ENCODE data around the gene PMEL. TPM values are rescaled to one million over a fixed set of nuclear protein-coding genes. Genes with fewer than 3 reads are reported as not detected.

PMEL gene
- 0.13 and 2.3 TPM in 2 replicates for total RNA-seq (2014; rRNA removed; shearing (Covaris generic))
- 0.38 and 0.76 TPM in 2 replicates for polyA plus RNA-seq (2016; fragmentation: Nextera tagmentation; extraction: Ambion mirVana)

DNA sequence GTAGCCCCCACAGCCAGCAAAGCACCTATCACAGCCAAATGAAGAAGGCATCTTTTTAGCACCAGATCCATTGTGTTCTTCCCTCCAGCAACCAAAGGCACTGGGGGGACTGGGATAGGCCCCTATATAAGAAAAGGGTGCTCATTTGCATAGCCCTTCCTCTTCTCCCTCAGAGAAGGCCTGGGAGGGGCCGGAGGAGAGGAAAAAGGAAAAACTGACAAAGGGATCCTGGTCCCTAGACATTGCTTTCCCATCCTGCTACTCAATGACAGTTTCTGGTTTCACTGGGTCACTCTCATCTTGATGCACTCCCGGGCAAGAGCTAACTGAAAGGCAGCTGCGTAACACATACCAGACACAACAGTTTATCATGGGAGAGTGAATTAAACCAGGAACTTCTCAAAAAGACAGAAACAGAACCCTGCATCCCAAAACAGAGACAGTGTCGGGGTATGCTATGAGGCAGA lies at the start of gene PMEL:
Gene PMEL (minus strand): TSS at position 102 of the 467 bp plus-strand sequence. CDS start 31 bp downstream, at position 71.
- H3F3A ChIP-seq (ENCODE audit: insufficient read depth): no peaks in the 10 kb centered on the region
- H3K4me3 ChIP-seq: peak within 1 kb of the TSS; percentile 89
- H3K9me2 ChIP-seq (ENCODE audit: insufficient read depth): no peaks in the 10 kb centered on the region
- H4K20me1 ChIP-seq (ENCODE audit: insufficient read depth): no peaks in the 10 kb centered on the region
- peak; percentile 36 for DNase-seq
- peaks cover 25% of the 10 kb centered on the region for H3K79me2 ChIP-seq (ENCODE audit: insufficient read depth)
- no peaks in the 10 kb centered on the region for H3K27me3 ChIP-seq (replicated peaks; ENCODE audit: insufficient read depth)
- no peaks in the 10 kb centered on the region for H3K36me3 ChIP-seq (ENCODE audit: low read depth)
- TF ChIP-seq EZH2phosphoT487 (IDR thresholded peaks at IDR 0.05; ENCODE audit: insufficient read depth, low read depth) (no peak), EZH2 (IDR thresholded peaks at IDR 0.05; ENCODE audit: insufficient read depth, poor library complexity, severe bottlenecking) (no peak)
- H3K4me2 ChIP-seq (ENCODE audit: unreplicated experiment): peak within 1 kb of the TSS; percentile 98
- no peaks in the 10 kb centered on the region for H3K9me3 ChIP-seq (ENCODE audit: low read depth)
- H3K4me1 ChIP-seq (ENCODE audit: insufficient read depth): peaks cover 5% of the 10 kb centered on the region
- WGBS, 2 experiments (ENCODE audit: low coverage in 1 of 2, low lambda C conversion rate in 2 of 2, missing lambda C conversion rate in 2 of 2): 14 to 22% methylated on average over 4 of the region's 4 CpGs
- peak within 1 kb of the TSS; percentile 49 for H3K27ac ChIP-seq
- in situ Hi-C loops (cut with MboI): no loop called here
- peak within 1 kb of the TSS; percentile 89 for H3K9ac ChIP-seq
- H2AFZ ChIP-seq: peak within 1 kb of the TSS; percentile 99

- Histone ChIP-seq H3K4me2 (ENCODE audit: unreplicated experiment) (no peak overlapping the region), H4K20me1 (ENCODE audit: insufficient read depth) (no peaks in the 10 kb centered on the region), H3K9me3 (ENCODE audit: low read depth) (no peaks in the 10 kb centered on the region), H3K9ac (no peak overlapping the region), H3K9me2 (ENCODE audit: insufficient read depth) (no peaks in the 10 kb centered on the region), H3K27me3 (replicated peaks; ENCODE audit: insufficient read depth) (no peaks in the 10 kb centered on the region), H3K4me3 (no peak overlapping the region), H3K4me1 (ENCODE audit: insufficient read depth) (no peaks in the 10 kb centered on the region), H3K36me3 (ENCODE audit: low read depth) (no peaks in the 10 kb centered on the region), H3F3A (ENCODE audit: insufficient read depth) (no peaks in the 10 kb centered on the region), H2AFZ (no peak overlapping the region), H3K79me2 (ENCODE audit: insufficient read depth) (no peaks in the 10 kb centered on the region), H3K27ac (no peak overlapping the region)
- WGBS, 2 experiments (ENCODE audit: low coverage in 1 of 2, low lambda C conversion rate in 2 of 2, missing lambda C conversion rate in 2 of 2): 43 to 44% methylated on average over 2 of the region's 2 CpGs
- no peak for DNase-seq
- in situ Hi-C loops (cut with MboI): no loop called here
- no peak for TF ChIP-seq EZH2phosphoT487 (IDR thresholded peaks at IDR 0.05; ENCODE audit: insufficient read depth, low read depth)
- TF ChIP-seq EZH2 (IDR thresholded peaks at IDR 0.05; ENCODE audit: insufficient read depth, poor library complexity, severe bottlenecking): no peak
These were observed 48.4 kb upstream of the PMEL start for GRCh38 chr12:56014205-56014604.

DNA sequence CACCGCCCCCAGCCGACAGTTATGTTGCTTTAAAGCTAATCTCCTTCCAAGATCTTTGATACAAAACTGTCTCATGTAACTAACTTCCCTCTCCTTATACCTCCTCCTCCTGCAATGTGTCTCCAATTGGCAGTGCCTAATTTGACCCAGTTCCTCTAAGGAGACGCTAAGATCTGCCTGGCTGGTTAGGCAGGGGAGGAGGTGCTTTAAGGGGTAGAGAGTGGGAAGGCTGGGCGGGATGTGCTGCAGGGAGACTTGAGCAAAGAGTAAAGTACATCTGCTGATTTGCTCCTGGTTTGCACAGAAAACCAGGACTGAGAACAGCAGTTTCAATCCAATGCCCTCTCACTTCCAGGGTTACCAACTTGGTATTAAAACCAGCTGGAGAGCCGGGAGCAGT lies 47.6 kb upstream of the PMEL start:
- whole genome bisulfite sequencing, 2 experiments (ENCODE audit: low coverage in 1 of 2, low lambda C conversion rate in 2 of 2, missing lambda C conversion rate in 2 of 2): 78 to 82% methylated on average over 5 of the region's 5 CpGs
- Histone ChIP-seq H3K27me3 (replicated peaks; ENCODE audit: insufficient read depth) (no peaks in the 10 kb centered on the region), H4K20me1 (ENCODE audit: insufficient read depth) (no peaks in the 10 kb centered on the region), H3K36me3 (ENCODE audit: low read depth) (no peaks in the 10 kb centered on the region), H3F3A (ENCODE audit: insufficient read depth) (no peaks in the 10 kb centered on the region), H3K4me2 (ENCODE audit: unreplicated experiment) (no peak overlapping the region), H3K9me2 (ENCODE audit: insufficient read depth) (no peaks in the 10 kb centered on the region), H3K9me3 (ENCODE audit: low read depth) (no peaks in the 10 kb centered on the region), H3K27ac (no peak overlapping the region), H2AFZ (no peak overlapping the region), H3K4me1 (ENCODE audit: insufficient read depth) (0 out of 2 replicates have a peak, but pooled peaks cover under 1% of the 10 kb centered on the region), H3K9ac (no peak overlapping the region), H3K4me3 (no peak overlapping the region), H3K79me2 (ENCODE audit: insufficient read depth) (no peaks in the 10 kb centered on the region)
- in situ Hi-C loops (cut with MboI): no loop called here
- no peak for TF ChIP-seq EZH2phosphoT487 (IDR thresholded peaks at IDR 0.05; ENCODE audit: insufficient read depth, low read depth)
- TF ChIP-seq EZH2 (IDR thresholded peaks at IDR 0.05; ENCODE audit: insufficient read depth, poor library complexity, severe bottlenecking): no peak
- DNase-seq: no peak

- Histone ChIP-seq H3K27ac (no peak overlapping the region), H3K4me3 (no peak overlapping the region), H3K9ac (no peak overlapping the region), H2AFZ (no peak overlapping the region), H3K79me2 (ENCODE audit: insufficient read depth) (no peaks in the 10 kb centered on the region), H3K36me3 (ENCODE audit: low read depth) (no peaks in the 10 kb centered on the region), H3F3A (ENCODE audit: insufficient read depth) (0 out of 2 replicates have a peak, but pooled peaks cover 6% of the 10 kb centered on the region), H3K27me3 (replicated peaks; ENCODE audit: insufficient read depth) (no peaks in the 10 kb centered on the region), H3K9me3 (ENCODE audit: low read depth) (no peaks in the 10 kb centered on the region), H4K20me1 (ENCODE audit: insufficient read depth) (no peaks in the 10 kb centered on the region), H3K4me1 (ENCODE audit: insufficient read depth) (0 out of 2 replicates have a peak, but pooled peaks cover 6% of the 10 kb centered on the region), H3K4me2 (ENCODE audit: unreplicated experiment) (no peak overlapping the region), H3K9me2 (ENCODE audit: insufficient read depth) (no peaks in the 10 kb centered on the region)
- in situ Hi-C loops (cut with MboI): no loop called here
- TF ChIP-seq EZH2phosphoT487 (IDR thresholded peaks at IDR 0.05; ENCODE audit: insufficient read depth, low read depth) (no peak), EZH2 (IDR thresholded peaks at IDR 0.05; ENCODE audit: insufficient read depth, poor library complexity, severe bottlenecking) (no peak)
- WGBS, 2 experiments (ENCODE audit: low coverage in 1 of 2, low lambda C conversion rate in 2 of 2, missing lambda C conversion rate in 2 of 2): 82 to 83% methylated on average over 2 of the region's 2 CpGs
- no peak for DNase-seq
These were observed 45.8 kb upstream of the PMEL start for GRCh38 chr12:56011509-56012090.

Data from GM23248 (cell line).